SK-N-MC (cell line): ENCODE results near the gene GAP43.

Experiments used
- EZH2 ChIP-seq: fragments of 200-600 bp; sonication (generic); IDR thresholded peaks from one replicate; pipeline ENCODE4 v1.6.1; 2017; ENCODE audit warnings: antibody characterized with exemption
- FOXP2 ChIP-seq: optimal IDR thresholded peaks from 2 replicates; pipeline ENCODE3; 2011; ENCODE audit warnings: mild to moderate bottlenecking, moderate library complexity; ENCODE audit not compliant: insufficient read depth; ENCODE audit errors: extremely low read length, control extremely low read depth
- POLR2AphosphoS5 ChIP-seq: IDR thresholded peaks from 2 replicates; pipeline ENCODE4 v1.6.1; 2012; ENCODE audit warnings: mild to moderate bottlenecking, low read depth, low read length, borderline replicate concordance

DNA sequence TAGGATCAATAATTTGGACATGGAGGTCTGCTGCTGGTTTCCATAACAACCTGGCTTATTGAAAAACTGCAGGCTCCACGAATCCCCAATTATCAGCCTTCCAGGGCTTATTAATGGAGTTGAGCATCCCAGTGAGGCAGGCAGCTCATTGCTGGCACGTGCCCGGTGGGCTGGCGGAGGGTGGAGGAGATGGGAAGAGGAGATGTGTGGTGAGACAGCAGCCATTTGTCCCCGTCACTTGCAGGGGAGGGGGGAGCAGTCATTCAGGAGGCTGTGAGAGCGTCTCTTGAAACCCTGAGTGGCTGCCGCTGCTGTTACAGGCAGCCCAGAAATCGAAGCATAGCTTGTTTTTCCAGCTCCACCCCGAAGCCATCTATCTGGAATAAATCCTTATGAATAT, 70.6 kb downstream of the GAP43 start:
- TF ChIP-seq EZH2: no peak
- TF ChIP-seq POLR2AphosphoS5: no peak
- no peak for TF ChIP-seq FOXP2
